Ectodermal cell (in vitro differentiated cells): ENCODE measurements around the gene FLT3.

Experiments used
- H3K27ac ChIP-seq: 2 replicates; pipeline ENCODE4 v1.7.0; 2013; ENCODE audit warnings: mild to moderate bottlenecking, low read depth, low read length; ENCODE audit not compliant: insufficient read depth, poor library complexity, severe bottlenecking
- H3K27me3 ChIP-seq: 2 replicates; pipeline ENCODE4 v1.7.0; 2013; ENCODE audit warnings: mild to moderate bottlenecking, low read length; ENCODE audit not compliant: insufficient read depth, control insufficient read depth, poor library complexity, severe bottlenecking
- H3K36me3 ChIP-seq: one replicate; pipeline ENCODE4 v1.7.0; 2013; ENCODE audit warnings: low read length; ENCODE audit not compliant: control insufficient read depth, insufficient read depth
- H3K4me1 ChIP-seq: one replicate; pipeline ENCODE4 v1.7.0; 2013; ENCODE audit warnings: low read length; ENCODE audit not compliant: control insufficient read depth, insufficient read depth
- H3K4me3 ChIP-seq: 2 replicates; pipeline ENCODE4 v1.7.0; 2013; ENCODE audit warnings: low read depth, low read length, control low read depth; ENCODE audit not compliant: insufficient read depth
- H3K9me3 ChIP-seq: 2 replicates; pipeline ENCODE4 v1.7.0; 2013; ENCODE audit warnings: mild to moderate bottlenecking, low read length, moderate library complexity; ENCODE audit not compliant: control insufficient read depth
- WGBS, 2 experiments: methylation state at CpG; one replicate each; pipeline ENCODE4 v1.1.7; 2013; ENCODE audit warnings: missing lambda C conversion rate in 2 of 2; 5-methylcytosine and 5-hydroxymethylcytosine counted together

FLT3 gene

DNA sequence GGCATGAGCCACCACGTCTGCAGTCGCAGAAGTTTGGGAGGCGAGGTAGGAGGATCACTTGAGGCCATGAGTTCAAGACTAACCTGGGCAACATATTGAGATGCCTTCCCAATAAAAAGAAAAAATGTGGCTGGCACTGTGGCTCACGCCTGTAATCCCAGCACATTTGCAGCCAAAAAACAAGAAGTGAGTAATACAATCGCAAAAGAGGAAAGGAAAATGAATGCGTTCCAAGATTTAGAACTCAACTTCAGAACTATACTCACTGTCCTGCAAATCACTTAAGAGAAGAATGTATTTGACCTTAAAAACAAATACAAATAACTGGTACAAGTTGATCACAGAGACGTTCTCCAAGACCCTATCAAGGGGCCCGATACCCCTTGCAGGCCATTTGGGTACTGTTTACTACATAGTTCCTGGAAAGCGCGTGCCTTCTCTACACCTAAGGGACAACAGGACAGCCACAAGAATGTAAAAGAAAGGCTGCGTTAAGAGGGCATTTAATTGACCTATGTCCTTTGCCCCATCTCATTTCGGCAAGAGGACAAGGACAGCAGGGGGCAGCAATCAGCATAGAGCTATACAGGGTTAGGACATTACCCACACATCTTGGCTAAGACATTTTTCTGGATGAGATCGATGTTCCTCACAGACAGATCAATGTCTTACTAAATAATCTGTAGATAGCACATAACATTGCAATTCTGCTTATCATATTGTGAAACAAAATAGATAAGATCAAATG is 41.3 kb downstream of the FLT3 start:
- no peaks in the 10 kb centered on the region for H3K36me3 ChIP-seq
- no peaks in the 10 kb centered on the region for H3K9me3 ChIP-seq
- H3K4me3 ChIP-seq, result no peak overlapping the region
- no peaks in the 10 kb centered on the region for H3K27me3 ChIP-seq
- WGBS, 2 experiments, result 80 to 82% methylated on average over 13 of the region's 13 CpGs
- H3K27ac ChIP-seq, result no peak overlapping the region
- H3K4me1 ChIP-seq, result no peaks in the 10 kb centered on the region

DNA sequence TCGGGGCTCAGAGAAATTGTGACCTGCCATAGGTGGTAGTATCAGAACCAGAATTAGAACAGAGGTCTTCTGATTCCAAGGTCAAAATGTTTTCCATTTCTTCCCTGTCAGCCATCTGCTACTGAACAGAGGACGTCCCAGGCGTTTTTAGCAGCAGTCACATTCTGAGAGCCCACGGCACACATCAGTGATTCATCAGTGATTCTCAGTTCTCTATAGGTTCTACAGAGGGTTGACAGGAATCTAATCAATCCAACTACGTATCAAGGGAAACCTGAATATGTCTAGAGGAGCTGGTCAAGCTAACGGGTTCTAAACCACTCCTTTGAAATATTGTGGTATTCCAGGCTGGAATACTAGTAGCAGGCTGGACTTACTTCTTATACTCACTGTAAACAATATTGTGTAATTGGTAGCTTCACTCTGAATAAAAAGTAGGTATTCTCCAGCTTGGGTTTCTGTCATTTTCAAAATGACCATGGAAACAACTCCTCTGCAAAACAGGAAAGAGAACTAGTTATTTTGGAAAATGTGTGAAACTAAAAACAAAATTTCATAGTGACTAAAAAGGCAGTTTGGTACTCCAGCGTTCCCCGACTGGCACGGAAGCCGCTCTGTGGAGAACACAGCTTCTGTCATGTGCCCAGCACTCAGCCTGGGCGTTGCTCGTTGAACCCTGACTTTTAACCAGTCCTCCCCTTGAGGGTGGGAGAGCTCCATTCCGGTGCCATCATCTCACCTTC is 43.2 kb downstream of the FLT3 start:
- H3K36me3 ChIP-seq, result no peaks in the 10 kb centered on the region
- no peak overlapping the region for H3K27ac ChIP-seq
- no peak overlapping the region for H3K4me3 ChIP-seq
- H3K27me3 ChIP-seq, result no peaks in the 10 kb centered on the region
- 94 to 96% methylated on average over 13 of the region's 13 CpGs for WGBS, 2 experiments
- H3K4me1 ChIP-seq, result no peaks in the 10 kb centered on the region
- no peaks in the 10 kb centered on the region for H3K9me3 ChIP-seq

DNA sequence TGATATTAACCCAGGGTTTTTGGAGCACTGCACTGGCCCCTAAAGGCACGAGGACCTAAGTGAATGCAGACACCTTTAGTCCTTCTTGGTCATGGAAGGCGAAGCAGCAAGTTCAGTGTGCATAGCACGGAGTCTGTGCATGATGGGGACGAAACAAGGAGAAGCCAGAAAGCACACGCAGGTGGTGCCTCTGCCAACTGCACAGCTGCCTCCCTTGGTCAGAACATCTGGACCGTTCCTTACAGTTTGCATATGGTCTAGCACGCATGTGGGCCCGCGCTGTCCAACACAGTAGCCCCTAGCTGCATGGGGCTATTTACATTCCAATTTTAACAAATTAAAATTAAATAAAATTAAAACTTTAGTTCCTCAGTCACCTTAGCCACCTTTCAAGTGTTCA is 44.0 kb downstream of the FLT3 start:
- Histone ChIP-seq H3K27ac (no peak overlapping the region), H3K4me1 (no peaks in the 10 kb centered on the region), H3K4me3 (no peak overlapping the region), H3K36me3 (no peaks in the 10 kb centered on the region), H3K27me3 (no peaks in the 10 kb centered on the region), H3K9me3 (no peaks in the 10 kb centered on the region)
- WGBS, 2 experiments, result 81 to 84% methylated on average over 9 of the region's 9 CpGs

DNA sequence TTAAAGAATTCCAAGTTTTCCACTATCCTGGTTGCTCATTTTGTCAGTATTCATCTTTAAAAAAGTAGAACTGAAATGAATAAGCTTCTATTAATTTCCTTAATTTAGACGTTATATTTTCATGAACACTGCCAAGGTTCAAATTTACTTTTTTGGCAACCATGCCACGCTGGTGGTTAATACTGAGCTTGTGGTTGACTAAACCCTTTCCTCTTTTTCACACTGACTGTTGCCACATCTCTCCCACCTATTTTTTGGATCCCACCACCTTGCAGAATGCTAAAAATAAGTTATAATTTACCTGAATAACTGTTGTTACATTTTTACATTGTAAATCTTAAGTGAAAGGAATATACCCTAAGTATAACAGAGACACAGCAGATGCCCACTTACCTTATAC is 45.0 kb downstream of the FLT3 start:
- no peaks in the 10 kb centered on the region for H3K9me3 ChIP-seq
- 92 to 94% methylated on average over 2 of the region's 2 CpGs for whole genome bisulfite sequencing, 2 experiments

DNA sequence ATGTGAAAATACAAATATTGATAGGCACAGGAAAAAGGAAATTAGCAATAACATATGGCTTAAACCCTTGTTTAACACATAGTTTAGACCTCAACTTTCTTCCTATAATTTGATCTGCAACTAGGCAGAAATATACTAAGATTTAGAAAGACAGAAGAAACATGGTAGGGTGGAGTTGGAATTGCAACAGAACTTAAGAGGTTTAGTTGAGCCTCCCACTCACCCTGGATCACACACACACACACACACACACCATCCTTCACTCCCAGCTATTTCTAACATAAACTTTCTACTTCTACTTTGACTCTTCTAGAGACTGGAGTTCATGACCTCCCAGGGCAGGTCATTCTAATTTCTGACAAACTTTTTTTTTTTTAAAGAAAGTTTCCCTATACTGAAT is 47.4 kb downstream of the FLT3 start:
- Histone ChIP-seq H3K4me1 (no peaks in the 10 kb centered on the region), H3K36me3 (no peaks in the 10 kb centered on the region), H3K4me3 (no peak overlapping the region), H3K27ac (no peak overlapping the region), H3K27me3 (no peaks in the 10 kb centered on the region), H3K9me3 (no peaks in the 10 kb centered on the region)

More for the DNA sequence above, 45.0 kb downstream of the FLT3 start:
- H3K4me3 ChIP-seq, result no peak overlapping the region
- H3K36me3 ChIP-seq, result no peaks in the 10 kb centered on the region
- H3K27me3 ChIP-seq, result no peaks in the 10 kb centered on the region
- H3K27ac ChIP-seq, result no peak overlapping the region
- H3K4me1 ChIP-seq, result no peaks in the 10 kb centered on the region

DNA sequence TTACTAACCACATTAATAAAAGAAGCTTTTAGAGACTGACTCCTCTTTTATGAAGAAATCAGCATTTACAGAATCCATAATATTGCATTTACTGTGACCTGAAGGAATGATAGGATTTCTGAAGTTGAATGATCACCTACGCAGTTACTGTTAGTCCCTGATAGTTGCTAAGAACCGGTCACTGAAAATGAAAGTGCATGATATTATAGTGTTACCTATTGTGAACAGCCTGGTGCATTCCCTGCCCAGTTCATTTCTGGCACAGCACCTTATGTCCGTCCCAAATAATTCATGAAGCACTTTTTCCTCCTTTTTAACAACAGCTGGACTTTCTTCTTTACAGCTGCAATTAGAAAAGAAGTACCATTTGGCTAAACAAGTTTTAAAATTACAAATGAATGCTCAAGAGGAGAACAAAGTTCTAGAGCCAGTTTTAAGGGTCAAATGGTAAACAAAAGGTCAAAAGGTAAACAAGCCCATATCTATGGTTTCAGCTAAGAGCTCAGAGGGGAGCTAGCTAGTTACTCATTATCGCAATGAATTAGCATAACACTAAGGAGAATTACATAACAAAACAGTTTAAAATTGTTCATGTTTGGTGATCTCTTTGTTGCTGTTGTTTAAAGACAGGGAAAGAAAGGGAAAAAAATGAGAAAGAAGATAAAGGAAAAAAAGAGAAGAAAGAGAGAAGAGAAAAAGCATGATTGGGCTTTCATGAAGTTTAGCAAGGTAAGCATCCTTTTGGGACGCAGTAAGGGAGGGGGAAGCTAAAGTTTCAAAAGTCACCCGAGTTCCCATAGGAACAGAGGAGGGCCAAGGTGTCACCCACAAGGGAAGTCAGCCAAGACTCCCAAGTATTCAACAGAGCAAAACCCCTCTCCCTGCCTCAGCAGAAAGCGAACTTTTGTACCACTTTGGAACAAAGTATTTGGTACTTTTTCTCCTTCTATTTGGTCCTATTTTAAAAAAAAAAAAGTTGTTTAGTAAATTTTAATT is 50.2 kb downstream of the FLT3 start:
- Histone ChIP-seq H3K27ac (no peak overlapping the region), H3K4me3 (no peak overlapping the region), H3K27me3 (no peaks in the 10 kb centered on the region), H3K4me1 (no peaks in the 10 kb centered on the region), H3K9me3 (no peaks in the 10 kb centered on the region), H3K36me3 (no peaks in the 10 kb centered on the region)
- WGBS, 2 experiments, result 23 to 29% methylated on average over 6 of the region's 7 CpGs

DNA sequence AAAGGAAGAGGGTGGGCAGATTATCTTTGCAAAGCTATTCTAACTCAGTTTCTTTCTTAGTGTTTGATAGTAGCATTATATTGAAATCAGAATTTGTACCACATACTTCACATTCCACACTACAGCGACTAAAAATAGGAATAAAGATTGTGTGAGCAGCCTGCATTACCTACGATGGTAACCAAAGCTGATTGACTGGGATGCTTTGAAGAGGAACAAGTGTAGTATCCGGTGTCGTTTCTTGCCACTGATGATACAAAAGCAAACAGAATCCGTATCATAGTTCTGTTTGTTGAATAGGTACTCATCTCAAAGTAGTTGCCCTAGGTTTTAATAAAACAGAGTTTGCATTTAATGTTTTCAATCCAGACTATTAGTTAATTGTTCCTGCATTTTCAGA is 51.2 kb downstream of the FLT3 start:
- Histone ChIP-seq H3K36me3 (no peaks in the 10 kb centered on the region), H3K9me3 (no peaks in the 10 kb centered on the region), H3K4me1 (no peaks in the 10 kb centered on the region), H3K27ac (no peak overlapping the region), H3K4me3 (no peak overlapping the region), H3K27me3 (no peaks in the 10 kb centered on the region)
- WGBS, 2 experiments, result 52 to 61% methylated on average over 4 to 5 of the region's 5 CpGs

DNA sequence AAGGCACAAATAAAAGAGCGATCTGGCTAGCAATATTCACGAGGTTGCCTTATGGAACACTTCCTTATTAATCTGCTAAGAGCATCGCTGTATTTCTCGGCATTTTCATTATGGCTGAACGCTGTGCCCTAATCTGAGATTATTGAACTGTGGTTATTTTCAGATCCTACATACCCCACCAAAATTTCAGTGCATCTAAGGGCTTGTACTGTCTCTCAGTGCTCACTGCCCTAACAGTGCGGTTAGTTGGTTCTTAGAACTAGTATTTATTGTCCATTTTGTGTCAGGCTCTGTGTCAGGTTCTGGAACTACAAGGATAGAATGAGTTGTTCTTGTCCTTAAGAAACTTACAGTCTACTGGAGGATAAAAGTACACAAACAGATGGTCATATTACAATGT is 51.6 kb downstream of the FLT3 start:
- Histone ChIP-seq H3K36me3 (no peaks in the 10 kb centered on the region), H3K4me1 (no peaks in the 10 kb centered on the region), H3K4me3 (no peak overlapping the region), H3K27ac (no peak overlapping the region), H3K9me3 (no peaks in the 10 kb centered on the region), H3K27me3 (no peaks in the 10 kb centered on the region)
- WGBS, 2 experiments, result 74 to 79% methylated on average over 6 of the region's 6 CpGs

DNA sequence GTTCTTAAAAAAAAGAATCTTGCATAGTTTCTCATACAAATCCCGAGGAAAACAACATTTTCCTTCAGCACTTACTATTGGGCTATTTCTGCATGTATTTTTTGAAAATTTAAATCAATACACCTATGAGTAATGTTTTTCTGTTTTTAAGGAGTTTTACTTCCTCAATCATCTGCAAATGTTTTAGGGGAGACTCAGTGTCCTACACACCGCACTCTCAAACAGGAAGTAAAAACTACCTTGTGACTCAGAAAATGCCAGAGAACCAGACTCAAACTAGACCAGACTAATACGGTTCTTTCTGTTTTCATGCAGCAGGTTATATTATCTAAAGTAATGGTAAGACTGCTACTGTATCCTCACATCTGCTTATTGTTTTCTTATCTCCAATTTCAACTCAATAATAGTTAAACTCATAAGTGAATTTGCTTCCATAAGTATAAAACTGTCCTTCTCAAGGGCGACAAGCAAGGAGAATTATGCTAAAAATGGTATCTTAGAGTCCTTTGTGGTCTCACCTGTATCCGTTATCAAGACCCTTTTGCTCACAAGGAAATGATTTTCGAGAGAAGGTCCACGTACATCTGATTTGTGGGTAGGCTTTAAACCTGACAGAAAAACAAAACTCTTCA is 52.5 kb downstream of the FLT3 start:
- WGBS, 2 experiments, result 77 to 79% methylated on average over 5 to 6 of the region's 7 CpGs
- no peaks in the 10 kb centered on the region for H3K36me3 ChIP-seq
- H3K27me3 ChIP-seq, result no peaks in the 10 kb centered on the region
- H3K27ac ChIP-seq, result no peak overlapping the region
- H3K4me1 ChIP-seq, result no peaks in the 10 kb centered on the region
- H3K4me3 ChIP-seq, result no peak overlapping the region
- no peaks in the 10 kb centered on the region for H3K9me3 ChIP-seq
